Measurements from ENCODE around the gene DLEC1. TPM values are rescaled to one million over a fixed set of nuclear protein-coding genes. Genes with fewer than 3 reads are reported as not detected.

Gene DLEC1
- total and polyA plus RNA-seq, 2 experiments from 2014 or later, result 0.31 to 0.66 TPM

DNA sequence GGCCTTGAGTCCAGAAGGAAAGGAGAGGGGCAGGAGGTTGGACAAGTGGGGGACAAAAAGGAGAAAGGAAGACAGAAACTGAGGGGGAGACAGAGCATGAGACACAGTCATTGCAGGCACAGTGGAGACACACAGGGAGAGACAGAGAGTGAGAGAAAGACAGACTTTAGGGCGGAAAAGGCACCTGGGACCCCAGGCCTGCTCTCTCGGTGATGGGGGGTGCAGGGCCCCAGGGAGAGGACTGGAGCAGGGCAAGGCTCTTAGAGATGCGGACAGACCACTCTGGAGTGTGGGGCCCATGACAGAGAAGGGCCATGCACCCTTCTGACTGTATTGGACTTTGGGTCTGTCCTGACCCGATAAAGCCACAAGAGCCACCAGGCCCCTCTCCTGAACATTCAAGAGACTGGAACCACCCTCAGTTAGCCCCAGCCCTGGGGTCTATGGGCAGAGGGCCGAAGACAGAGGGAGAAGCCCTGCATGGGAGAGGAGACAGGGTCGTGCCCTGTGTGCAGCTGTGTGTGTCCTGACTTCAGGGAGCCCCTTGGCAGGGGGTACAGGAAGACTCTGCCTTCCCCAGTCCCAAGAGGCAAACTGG, 22.1 kb upstream of the DLEC1 start:
- no peaks in the 10 kb centered on the region for H3K9me2 ChIP-seq (ENCODE audit: insufficient read depth)
- no peaks in the 10 kb centered on the region for H3K4me1 ChIP-seq (ENCODE audit: insufficient read depth)
- 0 out of 2 replicates have a peak, but pooled peaks cover 3% of the 10 kb centered on the region for H3K36me3 ChIP-seq (ENCODE audit: insufficient read depth)
- H3K9me3 Mint-ChIP-seq, result no peaks in the 10 kb centered on the region
- no peaks in the 10 kb centered on the region for H3F3A ChIP-seq (replicated peaks; ENCODE audit: low read depth)
- H3K79me2 ChIP-seq (replicated peaks; ENCODE audit: insufficient read depth), result no peaks in the 10 kb centered on the region
- ATAC-seq (no peak), DNase-seq (ENCODE audit: low spot score) (no peak)
- H3K27me3 Mint-ChIP-seq (ENCODE audit: insufficient read depth, low read depth, poor library complexity), result peaks cover 15% of the 10 kb centered on the region
- H3K4me1 Mint-ChIP-seq, result no peaks in the 10 kb centered on the region
- no peak overlapping the region for H2AFZ ChIP-seq
- TF ChIP-seq, protein P1, sequence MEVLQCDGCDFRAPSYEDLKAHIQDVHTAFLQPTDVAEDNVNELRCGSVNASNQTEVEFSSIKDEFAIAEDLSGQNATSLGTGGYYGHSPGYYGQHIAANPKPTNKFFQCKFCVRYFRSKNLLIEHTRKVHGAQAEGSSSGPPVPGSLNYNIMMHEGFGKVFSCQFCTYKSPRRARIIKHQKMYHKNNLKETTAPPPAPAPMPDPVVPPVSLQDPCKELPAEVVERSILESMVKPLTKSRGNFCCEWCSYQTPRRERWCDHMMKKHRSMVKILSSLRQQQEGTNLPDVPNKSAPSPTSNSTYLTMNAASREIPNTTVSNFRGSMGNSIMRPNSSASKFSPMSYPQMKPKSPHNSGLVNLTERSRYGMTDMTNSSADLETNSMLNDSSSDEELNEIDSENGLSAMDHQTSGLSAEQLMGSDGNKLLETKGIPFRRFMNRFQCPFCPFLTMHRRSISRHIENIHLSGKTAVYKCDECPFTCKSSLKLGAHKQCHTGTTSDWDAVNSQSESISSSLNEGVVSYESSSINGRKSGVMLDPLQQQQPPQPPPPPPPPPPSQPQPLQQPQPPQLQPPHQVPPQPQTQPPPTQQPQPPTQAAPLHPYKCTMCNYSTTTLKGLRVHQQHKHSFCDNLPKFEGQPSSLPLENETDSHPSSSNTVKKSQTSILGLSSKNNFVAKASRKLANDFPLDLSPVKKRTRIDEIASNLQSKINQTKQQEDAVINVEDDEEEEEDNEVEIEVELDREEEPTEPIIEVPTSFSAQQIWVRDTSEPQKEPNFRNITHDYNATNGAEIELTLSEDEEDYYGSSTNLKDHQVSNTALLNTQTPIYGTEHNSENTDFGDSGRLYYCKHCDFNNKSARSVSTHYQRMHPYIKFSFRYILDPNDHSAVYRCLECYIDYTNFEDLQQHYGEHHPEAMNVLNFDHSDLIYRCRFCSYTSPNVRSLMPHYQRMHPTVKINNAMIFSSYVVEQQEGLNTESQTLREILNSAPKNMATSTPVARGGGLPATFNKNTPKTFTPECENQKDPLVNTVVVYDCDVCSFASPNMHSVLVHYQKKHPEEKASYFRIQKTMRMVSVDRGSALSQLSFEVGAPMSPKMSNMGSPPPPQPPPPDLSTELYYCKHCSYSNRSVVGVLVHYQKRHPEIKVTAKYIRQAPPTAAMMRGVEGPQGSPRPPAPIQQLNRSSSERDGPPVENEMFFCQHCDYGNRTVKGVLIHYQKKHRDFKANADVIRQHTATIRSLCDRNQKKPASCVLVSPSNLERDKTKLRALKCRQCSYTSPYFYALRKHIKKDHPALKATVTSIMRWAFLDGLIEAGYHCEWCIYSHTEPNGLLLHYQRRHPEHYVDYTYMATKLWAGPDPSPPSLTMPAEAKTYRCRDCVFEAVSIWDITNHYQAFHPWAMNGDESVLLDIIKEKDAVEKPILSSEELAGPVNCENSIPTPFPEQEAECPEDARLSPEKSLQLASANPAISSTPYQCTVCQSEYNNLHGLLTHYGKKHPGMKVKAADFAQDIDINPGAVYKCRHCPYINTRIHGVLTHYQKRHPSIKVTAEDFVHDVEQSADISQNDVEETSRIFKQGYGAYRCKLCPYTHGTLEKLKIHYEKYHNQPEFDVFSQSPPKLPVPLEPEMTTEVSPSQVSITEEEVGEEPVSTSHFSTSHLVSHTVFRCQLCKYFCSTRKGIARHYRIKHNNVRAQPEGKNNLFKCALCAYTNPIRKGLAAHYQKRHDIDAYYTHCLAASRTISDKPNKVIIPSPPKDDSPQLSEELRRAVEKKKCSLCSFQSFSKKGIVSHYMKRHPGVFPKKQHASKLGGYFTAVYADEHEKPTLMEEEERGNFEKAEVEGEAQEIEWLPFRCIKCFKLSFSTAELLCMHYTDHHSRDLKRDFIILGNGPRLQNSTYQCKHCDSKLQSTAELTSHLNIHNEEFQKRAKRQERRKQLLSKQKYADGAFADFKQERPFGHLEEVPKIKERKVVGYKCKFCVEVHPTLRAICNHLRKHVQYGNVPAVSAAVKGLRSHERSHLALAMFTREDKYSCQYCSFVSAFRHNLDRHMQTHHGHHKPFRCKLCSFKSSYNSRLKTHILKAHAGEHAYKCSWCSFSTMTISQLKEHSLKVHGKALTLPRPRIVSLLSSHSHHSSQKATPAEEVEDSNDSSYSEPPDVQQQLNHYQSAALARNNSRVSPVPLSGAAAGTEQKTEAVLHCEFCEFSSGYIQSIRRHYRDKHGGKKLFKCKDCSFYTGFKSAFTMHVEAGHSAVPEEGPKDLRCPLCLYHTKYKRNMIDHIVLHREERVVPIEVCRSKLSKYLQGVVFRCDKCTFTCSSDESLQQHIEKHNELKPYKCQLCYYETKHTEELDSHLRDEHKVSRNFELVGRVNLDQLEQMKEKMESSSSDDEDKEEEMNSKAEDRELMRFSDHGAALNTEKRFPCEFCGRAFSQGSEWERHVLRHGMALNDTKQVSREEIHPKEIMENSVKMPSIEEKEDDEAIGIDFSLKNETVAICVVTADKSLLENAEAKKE (CRISPR knock-in tag; IDR thresholded peaks at IDR 0.05), result no peak
- no peak for TF ChIP-seq NANOG (IDR thresholded peaks at IDR 0.05; ENCODE audit: borderline replicate concordance)
- no peak for TF ChIP-seq ZNF331 (CRISPR knock-in tag; IDR thresholded peaks at IDR 0.05; ENCODE audit: low read depth)
- no peak for TF ChIP-seq ZNF114 (CRISPR knock-in tag; IDR thresholded peaks at IDR 0.05)
- no peak for TF ChIP-seq JUNB (IDR thresholded peaks at IDR 0.05; ENCODE audit: unreplicated experiment)
- TF ChIP-seq, protein P2, sequence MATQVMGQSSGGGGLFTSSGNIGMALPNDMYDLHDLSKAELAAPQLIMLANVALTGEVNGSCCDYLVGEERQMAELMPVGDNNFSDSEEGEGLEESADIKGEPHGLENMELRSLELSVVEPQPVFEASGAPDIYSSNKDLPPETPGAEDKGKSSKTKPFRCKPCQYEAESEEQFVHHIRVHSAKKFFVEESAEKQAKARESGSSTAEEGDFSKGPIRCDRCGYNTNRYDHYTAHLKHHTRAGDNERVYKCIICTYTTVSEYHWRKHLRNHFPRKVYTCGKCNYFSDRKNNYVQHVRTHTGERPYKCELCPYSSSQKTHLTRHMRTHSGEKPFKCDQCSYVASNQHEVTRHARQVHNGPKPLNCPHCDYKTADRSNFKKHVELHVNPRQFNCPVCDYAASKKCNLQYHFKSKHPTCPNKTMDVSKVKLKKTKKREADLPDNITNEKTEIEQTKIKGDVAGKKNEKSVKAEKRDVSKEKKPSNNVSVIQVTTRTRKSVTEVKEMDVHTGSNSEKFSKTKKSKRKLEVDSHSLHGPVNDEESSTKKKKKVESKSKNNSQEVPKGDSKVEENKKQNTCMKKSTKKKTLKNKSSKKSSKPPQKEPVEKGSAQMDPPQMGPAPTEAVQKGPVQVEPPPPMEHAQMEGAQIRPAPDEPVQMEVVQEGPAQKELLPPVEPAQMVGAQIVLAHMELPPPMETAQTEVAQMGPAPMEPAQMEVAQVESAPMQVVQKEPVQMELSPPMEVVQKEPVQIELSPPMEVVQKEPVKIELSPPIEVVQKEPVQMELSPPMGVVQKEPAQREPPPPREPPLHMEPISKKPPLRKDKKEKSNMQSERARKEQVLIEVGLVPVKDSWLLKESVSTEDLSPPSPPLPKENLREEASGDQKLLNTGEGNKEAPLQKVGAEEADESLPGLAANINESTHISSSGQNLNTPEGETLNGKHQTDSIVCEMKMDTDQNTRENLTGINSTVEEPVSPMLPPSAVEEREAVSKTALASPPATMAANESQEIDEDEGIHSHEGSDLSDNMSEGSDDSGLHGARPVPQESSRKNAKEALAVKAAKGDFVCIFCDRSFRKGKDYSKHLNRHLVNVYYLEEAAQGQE (IDR thresholded peaks at IDR 0.05; ENCODE audit: unreplicated experiment), result no peak
- no peak for TF ChIP-seq POLR2AphosphoS5 (IDR thresholded peaks at IDR 0.05; ENCODE audit: low read depth)
- TF ChIP-seq, protein P3, sequence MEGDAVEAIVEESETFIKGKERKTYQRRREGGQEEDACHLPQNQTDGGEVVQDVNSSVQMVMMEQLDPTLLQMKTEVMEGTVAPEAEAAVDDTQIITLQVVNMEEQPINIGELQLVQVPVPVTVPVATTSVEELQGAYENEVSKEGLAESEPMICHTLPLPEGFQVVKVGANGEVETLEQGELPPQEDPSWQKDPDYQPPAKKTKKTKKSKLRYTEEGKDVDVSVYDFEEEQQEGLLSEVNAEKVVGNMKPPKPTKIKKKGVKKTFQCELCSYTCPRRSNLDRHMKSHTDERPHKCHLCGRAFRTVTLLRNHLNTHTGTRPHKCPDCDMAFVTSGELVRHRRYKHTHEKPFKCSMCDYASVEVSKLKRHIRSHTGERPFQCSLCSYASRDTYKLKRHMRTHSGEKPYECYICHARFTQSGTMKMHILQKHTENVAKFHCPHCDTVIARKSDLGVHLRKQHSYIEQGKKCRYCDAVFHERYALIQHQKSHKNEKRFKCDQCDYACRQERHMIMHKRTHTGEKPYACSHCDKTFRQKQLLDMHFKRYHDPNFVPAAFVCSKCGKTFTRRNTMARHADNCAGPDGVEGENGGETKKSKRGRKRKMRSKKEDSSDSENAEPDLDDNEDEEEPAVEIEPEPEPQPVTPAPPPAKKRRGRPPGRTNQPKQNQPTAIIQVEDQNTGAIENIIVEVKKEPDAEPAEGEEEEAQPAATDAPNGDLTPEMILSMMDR (conservative IDR thresholded peaks at IDR 0.05; ENCODE audit: low read depth in 2 of 2), result no peak
- no peak for TF ChIP-seq CREB1 (CRISPR knock-in tag; IDR thresholded peaks at IDR 0.05; ENCODE audit: low read depth)
- no peak for TF ChIP-seq STAT1 (IDR thresholded peaks at IDR 0.05; ENCODE audit: unreplicated experiment)
- TF ChIP-seq, protein P4, sequence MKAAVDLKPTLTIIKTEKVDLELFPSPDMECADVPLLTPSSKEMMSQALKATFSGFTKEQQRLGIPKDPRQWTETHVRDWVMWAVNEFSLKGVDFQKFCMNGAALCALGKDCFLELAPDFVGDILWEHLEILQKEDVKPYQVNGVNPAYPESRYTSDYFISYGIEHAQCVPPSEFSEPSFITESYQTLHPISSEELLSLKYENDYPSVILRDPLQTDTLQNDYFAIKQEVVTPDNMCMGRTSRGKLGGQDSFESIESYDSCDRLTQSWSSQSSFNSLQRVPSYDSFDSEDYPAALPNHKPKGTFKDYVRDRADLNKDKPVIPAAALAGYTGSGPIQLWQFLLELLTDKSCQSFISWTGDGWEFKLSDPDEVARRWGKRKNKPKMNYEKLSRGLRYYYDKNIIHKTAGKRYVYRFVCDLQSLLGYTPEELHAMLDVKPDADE (IDR thresholded peaks at IDR 0.05), result no peak
- no peak for TF ChIP-seq EZH2 (IDR thresholded peaks at IDR 0.05; ENCODE audit: low read depth, unreplicated experiment)
- no peak for TF ChIP-seq EZH2phosphoT487 (IDR thresholded peaks at IDR 0.05; ENCODE audit: unreplicated experiment)
- no peak overlapping the region for H3K4me3 Mint-ChIP-seq
- H3K4me3 ChIP-seq, result no peak overlapping the region
- peaks cover 28% of the 10 kb centered on the region for H3K36me3 Mint-ChIP-seq (ENCODE audit: low read depth)
- no peak overlapping the region for H3K4me2 ChIP-seq
- H3K27me3 ChIP-seq (ENCODE audit: insufficient read depth), result no peaks in the 10 kb centered on the region
- H4K20me1 ChIP-seq (replicated peaks; ENCODE audit: insufficient read depth), result no peaks in the 10 kb centered on the region; the same call in 1 of the 2 replicates
- no peak overlapping the region for H3K27ac Mint-ChIP-seq
- H3K27ac ChIP-seq (ENCODE audit: low read depth), result no peak overlapping the region

Measured in GM23338 (cell line).